Central memory CD4-positive, alpha-beta T cell (primary cell): ENCODE results near the gene HLCS.

Source experiments
- DNase-seq: peaks from one replicate; pipeline ENCODE4 v3.0.0; 2022

HLCS gene

GRCh38 chr21:36879827-36880226 is 86.6 kb downstream of the HLCS start:
- DNase-seq: no peak

DNA sequence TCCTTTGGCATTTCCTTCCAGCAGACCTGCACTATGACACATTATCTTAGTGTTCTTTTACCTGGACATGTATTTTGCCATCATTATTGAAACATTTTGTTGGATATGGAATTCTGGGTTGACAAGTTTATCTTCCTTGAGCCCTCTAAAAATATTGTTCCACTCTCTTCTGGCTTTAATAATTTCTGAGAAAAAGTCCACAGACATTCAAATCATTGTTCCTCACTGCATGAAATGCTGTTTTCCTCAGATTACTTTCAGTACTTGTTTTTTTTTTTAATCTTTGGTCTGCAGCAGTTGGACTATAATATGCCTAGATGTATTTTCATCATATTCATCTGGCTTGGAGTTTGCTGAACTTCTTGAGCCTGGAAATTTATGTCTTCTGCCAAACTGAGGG is 88.7 kb downstream of the HLCS start:
- no peak for DNase-seq

GRCh38 chr21:36874665-36875064 is 91.8 kb downstream of the HLCS start:
- DNase-seq: no peak

- DNase-seq: no peak
Measured at GRCh38 chr21:36873513-36873912, 93.0 kb downstream of the HLCS start.

DNA sequence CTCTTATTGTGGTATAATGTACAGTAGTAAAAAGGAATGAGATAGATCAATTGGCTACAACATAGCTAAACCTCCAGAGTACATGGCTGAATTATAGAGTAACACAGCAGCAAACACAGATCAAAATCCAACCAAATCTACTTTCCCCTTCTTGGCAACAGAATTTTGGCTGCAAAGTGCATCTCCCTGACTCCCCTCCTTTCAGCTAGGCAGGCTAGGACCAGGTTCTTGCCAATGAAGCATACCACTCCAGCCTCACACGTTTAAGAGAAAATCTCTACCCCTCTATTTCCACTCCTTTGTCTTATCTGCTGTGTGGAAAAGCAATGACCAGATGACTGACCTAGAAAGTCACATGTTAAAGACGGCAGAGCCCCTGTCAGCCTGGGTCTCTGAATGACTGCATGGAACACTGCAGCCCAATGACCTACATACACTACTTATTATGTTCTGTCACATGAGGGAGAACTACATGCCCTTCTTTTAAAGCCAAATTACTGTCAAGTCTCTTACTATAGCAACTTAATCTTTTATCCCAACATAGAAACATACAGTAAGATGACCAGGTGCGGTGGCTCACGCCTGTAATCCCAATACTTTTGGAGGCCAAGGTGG is 99.1 kb downstream of the HLCS start:
- no peak for DNase-seq

GRCh38 chr21:36866419-36866818 is 100.0 kb downstream of the HLCS start:
- no peak for DNase-seq

GRCh38 chr21:36864974-36865373 is 101.5 kb downstream of the HLCS start:
- DNase-seq: no peak

- no peak for DNase-seq
Measured at GRCh38 chr21:36863260-36863659, 103.2 kb downstream of the HLCS start.

GRCh38 chr21:36861595-36862323 is 104.7 kb downstream of the HLCS start:
- no peak for DNase-seq

GRCh38 chr21:36860736-36861594 is 105.5 kb downstream of the HLCS start:
- no peak for DNase-seq

DNA sequence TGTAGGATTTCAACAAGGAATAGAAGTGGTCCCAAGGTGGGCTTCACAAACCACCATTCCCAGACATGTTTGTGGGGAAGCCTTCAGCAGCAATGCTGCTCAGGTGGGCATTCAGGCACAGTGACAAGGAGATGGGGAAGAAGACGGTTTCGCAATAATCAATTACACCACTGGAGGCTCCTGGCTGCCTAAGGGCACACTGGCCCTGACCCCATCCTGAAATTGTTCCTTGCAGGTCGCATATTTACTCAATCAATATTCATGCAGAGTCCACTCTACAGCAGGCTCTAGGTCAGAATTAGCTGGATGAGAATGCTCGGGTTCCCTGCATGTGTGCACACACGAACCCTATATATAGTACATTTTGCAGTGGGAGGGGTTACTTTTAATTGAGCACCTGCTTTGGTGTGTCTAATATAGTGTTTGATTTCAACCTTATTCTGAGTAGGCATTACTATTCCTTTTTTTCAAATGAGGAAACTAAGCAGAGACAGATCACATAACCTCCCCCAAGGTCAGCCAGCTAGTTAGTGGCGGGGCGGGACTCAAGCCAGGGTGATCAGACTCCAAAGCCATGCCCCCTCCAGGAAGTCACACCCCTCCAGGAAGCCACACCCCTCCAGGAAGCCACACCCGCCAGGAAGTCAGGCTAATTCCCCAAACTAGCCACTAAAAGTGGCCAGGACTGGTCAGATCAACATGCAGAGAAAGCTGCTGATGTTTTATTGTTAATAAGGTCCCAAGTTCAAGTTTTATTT is 106.5 kb downstream of the HLCS start:
- no peak for DNase-seq

DNA sequence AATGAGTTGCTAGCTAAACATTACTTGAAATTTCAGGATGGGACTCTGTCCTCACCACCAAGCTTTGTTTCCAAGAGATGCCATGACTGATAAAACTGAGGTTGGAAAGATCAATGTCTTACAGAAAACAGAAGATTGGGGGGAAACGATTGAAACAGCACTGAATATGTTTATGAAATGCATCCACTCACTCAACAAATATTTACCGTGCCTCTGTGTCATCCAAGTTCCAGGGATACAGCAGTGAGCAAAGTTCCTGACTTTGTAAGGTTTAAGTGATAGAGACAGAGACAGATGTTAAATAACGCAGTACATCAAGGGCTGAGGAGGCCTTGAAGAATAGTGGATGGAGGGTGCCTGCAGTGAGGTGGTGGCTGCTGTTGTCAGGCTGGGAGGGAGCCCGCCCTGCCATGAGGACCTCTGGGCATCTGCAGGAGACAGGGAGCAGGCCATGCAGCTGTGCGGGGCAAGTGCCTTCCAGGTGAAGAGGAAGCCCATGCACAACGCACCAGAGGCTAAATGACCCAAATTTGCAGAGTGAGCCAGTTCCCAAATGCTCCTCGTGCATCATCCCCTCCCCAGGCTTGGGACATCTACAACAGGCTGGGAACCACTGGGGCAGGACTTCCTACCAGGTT is 108.0 kb downstream of the HLCS start:
- DNase-seq: no peak

DNA sequence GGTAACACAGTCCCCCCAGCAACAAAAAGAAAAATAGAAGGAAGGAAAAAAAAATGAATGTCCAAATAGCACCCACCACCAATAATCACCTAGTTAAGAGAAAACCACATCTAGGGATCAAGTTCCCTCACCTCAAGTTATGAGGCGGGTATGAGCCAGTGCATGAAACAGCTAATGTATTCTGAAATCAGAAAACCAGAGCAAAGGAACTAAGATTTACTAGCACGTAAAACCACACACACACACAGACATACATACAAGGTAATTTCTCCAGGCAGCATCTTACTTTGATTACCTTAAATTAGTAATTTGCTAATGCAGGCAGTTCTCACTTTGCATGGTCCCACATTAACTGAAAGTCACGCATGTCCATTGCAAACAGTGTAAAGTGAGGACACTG is 109.8 kb downstream of the HLCS start:
- DNase-seq: no peak

- no peak for DNase-seq
Measured at GRCh38 chr21:36854391-36854790, 112.1 kb downstream of the HLCS start.

GRCh38 chr21:36852864-36853263 is 113.6 kb downstream of the HLCS start:
- no peak for DNase-seq

- no peak for DNase-seq
Measured at GRCh38 chr21:36852293-36852692, 114.2 kb downstream of the HLCS start.

- no peak for DNase-seq
Measured at GRCh38 chr21:36851121-36851520, 115.3 kb downstream of the HLCS start.

DNA sequence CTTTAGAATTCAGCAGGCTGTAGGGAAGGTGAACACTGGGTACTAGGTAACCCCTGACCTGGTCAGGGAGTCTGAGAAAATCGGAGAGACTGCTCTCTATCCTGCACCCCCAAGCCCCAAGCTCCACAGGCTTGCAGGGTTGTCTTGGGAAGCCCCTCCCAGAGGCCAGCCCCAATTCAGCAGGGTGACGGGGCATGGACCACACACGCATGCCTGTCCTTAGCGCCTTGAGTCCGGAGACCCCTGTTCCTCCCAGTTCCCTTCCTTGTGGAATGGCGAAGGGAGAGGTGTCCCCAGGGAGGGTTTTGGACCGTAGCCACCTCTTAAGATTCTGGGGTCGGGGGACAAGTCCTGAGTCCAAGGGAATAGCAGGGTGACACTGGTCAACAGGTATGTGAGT is 116.1 kb downstream of the HLCS start:
- no peak for DNase-seq

- no peak for DNase-seq
Measured at GRCh38 chr21:36849461-36850105, 116.9 kb downstream of the HLCS start.

GRCh38 chr21:36848730-36849274 is 117.7 kb downstream of the HLCS start:
- DNase-seq: no peak

DNA sequence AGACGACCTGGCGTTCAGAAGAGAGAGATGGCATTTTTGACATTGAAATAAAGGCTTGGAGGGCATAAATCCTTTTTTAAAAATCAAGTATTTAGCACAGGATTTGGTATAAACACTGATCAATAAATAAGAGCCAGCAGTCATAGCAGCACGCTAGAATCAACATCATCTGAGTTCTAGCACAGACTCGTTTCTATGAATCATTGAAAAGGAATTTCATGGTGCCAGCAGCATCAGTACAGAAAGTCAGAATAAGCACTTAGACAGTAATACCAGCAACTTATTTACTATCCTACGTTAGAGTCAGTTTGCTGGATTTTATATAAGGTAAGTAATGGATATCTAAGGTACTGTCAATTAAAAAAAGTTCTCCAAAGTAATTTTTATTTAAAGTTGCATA is 119.3 kb downstream of the HLCS start:
- DNase-seq: no peak

DNA sequence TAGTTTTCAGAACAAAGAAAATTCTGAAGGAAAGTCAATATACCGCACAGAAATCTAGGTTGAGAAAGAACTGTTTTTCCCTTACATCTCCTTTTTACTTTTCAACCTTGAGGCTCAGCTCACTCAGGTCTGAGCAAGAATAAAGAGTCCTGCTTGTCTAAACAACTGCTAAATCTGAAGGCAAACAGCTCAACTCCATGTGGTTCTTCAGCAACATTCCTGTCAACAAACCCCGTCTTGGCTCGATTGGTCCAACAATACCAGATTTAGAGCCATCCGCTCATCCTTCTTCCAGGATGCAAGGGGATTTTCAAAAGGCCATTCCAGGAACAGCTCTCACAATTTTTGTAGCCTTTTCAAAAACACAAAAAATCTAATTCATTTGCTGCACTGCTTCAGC is 119.8 kb downstream of the HLCS start:
- DNase-seq: no peak
